Cardiac fibroblast (primary cell): Measurements from ENCODE around the gene KRT35.

Source experiments
- DNase-seq, 2 donors: peaks; one replicate each; pipeline versions ENCODE4 v3.0.0 to v3.0.0-alpha.2; 2010; ENCODE audit warnings: low read depth in 2 of 2
- H3K4me3 ChIP-seq, 2 donors: replicated peaks in 1 of 2; 1 replicate in 1 of 2; 2 replicates in 1 of 2; pipeline ENCODE4 v1.5.1; 2011; ENCODE audit warnings: low read depth in 2 of 2, low read length in 2 of 2, mild to moderate bottlenecking in 2 of 2, moderate library complexity in 1 of 2
- CTCF ChIP-seq: IDR thresholded peaks from one replicate; pipeline ENCODE4 v1.5.1; 2011; ENCODE audit warnings: low read depth, mild to moderate bottlenecking, low read length, inconsistent platforms

KRT35 gene

DNA sequence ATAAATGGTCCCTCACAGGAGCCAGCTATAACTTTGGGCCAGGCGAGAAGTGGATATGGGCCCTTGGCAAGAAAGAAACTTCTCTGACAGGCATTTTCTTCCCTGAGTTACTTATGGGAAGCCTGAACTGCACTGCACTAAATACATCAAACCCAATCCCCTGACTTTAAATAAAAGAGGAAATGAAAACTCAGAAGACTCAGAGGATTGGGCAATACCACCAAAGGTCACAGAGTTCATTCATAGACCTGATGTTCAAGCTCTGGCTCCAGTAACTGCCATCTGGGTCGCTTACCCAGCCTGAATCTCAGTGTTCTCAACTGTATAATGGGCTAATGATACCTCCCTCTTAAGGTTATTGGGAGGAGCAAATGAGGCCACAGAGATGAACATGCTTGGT, 815 bp downstream of the KRT35 start:
- TF ChIP-seq CTCF, result no peak
- H3K4me3 ChIP-seq, result no peak overlapping the region
- DNase-seq, result no peak

DNA sequence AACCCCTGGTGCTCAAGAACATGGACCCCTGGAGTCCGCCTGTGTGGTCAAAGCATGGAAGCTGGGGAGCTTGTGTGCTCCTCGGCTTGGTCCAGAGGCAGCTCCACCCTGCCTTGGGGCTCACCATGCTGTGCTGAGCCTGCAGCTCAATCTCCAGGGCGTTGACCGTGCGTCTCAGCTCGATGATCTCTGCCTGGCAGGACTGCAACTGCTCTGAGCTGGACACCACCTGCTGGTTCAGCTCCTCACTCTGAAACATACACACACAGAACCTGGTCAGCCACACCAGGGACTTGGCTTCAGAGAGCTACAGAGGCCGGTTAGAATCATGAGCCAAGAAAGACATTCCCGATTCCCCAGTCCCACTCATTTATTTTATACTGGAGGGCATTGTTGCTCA, 2.7 kb downstream of the KRT35 start:
- DNase-seq, result no peak
- H3K4me3 ChIP-seq, result no peak overlapping the region
- no peak for TF ChIP-seq CTCF

DNA sequence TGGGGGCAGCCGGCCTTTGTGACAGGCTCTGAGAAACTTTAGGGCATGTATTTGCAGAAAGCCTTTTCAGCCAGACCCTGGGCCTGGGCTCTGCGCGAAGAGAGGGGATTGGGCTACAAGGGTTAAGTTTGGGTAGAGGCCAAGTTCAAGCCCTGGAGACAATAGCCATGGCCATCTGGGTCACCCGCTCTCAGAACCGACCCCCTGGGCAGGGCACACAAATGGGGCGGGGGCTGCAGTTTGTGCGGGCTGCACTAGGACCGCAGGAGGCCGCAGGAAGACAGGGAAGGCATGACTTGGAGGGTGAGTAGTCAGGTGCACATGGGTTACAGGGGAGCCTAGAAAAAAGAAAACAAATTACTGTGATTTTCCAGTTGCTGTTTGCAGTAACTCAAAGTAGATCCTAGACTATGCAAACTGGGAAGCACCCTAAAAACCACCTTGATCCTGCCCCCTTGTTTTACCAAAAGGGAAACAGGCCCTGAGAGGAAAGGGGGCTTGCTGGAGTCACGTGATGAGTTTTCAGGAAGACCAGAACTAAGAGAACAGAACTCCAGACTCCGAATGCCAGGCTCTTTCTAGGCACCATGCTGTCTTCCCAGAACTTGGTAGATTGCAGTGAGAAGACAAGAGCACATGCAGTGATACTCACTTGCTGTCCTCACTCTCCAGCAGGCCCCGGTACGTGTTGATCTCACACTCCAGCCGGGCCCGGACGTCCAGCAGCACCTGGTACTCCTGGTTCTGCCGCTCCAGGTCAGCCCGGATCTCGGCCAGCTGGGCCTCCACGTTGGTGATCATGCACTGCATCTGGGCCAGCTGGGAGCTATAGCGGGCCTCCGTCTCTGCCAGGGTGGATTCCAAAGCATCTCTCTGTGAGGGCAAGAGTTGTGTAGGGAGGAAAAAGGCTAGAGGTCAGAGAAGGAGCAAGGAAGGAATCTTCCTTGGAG, 3.8 kb downstream of the KRT35 start:
- no peak for TF ChIP-seq CTCF
- no peak for DNase-seq
- H3K4me3 ChIP-seq, result no peak overlapping the region

GRCh38 chr17:41475421-41475820, 5.5 kb downstream of the KRT35 start:
- no peak for TF ChIP-seq CTCF
- no peak for DNase-seq
- H3K4me3 ChIP-seq, result no peak overlapping the region

DNA sequence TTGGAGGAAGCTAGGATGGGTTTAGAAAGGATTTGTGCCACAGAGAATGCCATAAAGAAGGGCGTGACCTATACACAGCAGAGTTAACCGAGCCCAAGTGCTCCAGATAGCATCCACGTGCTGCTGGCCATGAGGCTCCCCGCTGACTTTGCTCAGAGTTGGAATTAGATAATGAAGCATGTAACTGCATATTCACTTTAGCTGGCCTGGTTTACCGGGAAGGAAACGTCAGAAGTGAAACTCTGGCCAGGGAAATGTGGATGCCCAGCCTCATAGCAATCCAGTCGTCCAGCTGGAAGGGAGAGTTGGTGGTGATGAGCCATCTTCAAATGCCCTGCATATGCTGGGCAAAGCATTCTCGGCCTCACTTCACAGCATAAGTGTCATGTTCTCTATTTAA, 6.1 kb downstream of the KRT35 start:
- TF ChIP-seq CTCF, result no peak
- DNase-seq, result peak in 1 of 2 donors; percentile 16

GRCh38 chr17:41468346-41468745, 12.6 kb downstream of the KRT35 start:
- TF ChIP-seq CTCF, result no peak
- no peak for DNase-seq
- no peak overlapping the region for H3K4me3 ChIP-seq

More for the DNA sequence above, 6.1 kb downstream of the KRT35 start:
- no peak overlapping the region for H3K4me3 ChIP-seq
